Fibroblast of lung (primary cell): ENCODE results near the gene PDE8B. TPM values are rescaled to one million over a fixed set of nuclear protein-coding genes. Genes with fewer than 3 reads are reported as not detected.

ENCODE experiments used
- DNase-seq, 2 donors: peaks; one replicate each; pipeline versions ENCODE4 v3.0.0 to v3.0.0-alpha.2; 2010; ENCODE audit warnings: low read depth in 2 of 2
- H2AFZ ChIP-seq: 2 replicates; pipeline ENCODE4 v1.5.1; 2012; ENCODE audit warnings: low read length, control low read depth, inconsistent platforms
- H3K27ac ChIP-seq: 2 replicates; pipeline ENCODE4 v1.5.1; 2011; ENCODE audit warnings: low read length, control low read depth; ENCODE audit not compliant: insufficient read depth
- H3K27me3 ChIP-seq: 2 replicates; pipeline ENCODE4 v1.5.1; 2011; ENCODE audit warnings: mild to moderate bottlenecking, low read length; ENCODE audit not compliant: control insufficient read depth, insufficient read depth
- H3K36me3 ChIP-seq: 2 replicates; pipeline ENCODE4 v1.5.1; 2011; ENCODE audit warnings: low read length; ENCODE audit not compliant: control insufficient read depth, insufficient read depth
- H3K4me1 ChIP-seq: 2 replicates; pipeline ENCODE4 v1.5.1; 2011; ENCODE audit warnings: low read length; ENCODE audit not compliant: control insufficient read depth, insufficient read depth; ENCODE audit errors: extremely low read depth
- H3K4me2 ChIP-seq: 2 replicates; pipeline ENCODE4 v1.5.1; 2011; ENCODE audit warnings: low read length, control low read depth; ENCODE audit not compliant: insufficient read depth; ENCODE audit errors: extremely low read depth
- H3K4me3 ChIP-seq, 4 experiments: fragments of 200-600 bp in 1 of 4; sonication (generic) in 1 of 4; replicated peaks in 1 of 4; 2 replicates each; pipeline ENCODE4 v1.5.1; 2011 to 2016; ENCODE audit warnings: low read length in 4 of 4, low read depth in 3 of 4, mild to moderate bottlenecking in 3 of 4, control low read depth in 2 of 4, inconsistent platforms in 1 of 4, mixed read lengths in 1 of 4; ENCODE audit not compliant: insufficient read depth in 1 of 4; ENCODE audit errors: control extremely low read depth in 1 of 4
- H3K79me2 ChIP-seq: 2 replicates; pipeline ENCODE4 v1.5.1; 2012; ENCODE audit warnings: mild to moderate bottlenecking, low read length, inconsistent platforms; ENCODE audit not compliant: control insufficient read depth, insufficient read depth
- H3K9ac ChIP-seq: 2 replicates; pipeline ENCODE4 v1.5.1; 2011; ENCODE audit warnings: mild to moderate bottlenecking, low read length, control low read depth; ENCODE audit not compliant: insufficient read depth
- H3K9me3 ChIP-seq: 2 replicates; pipeline ENCODE4 v1.5.1; 2012; ENCODE audit warnings: low read depth, low read length; ENCODE audit not compliant: control insufficient read depth, insufficient read depth
- H4K20me1 ChIP-seq: 2 replicates; pipeline ENCODE4 v1.5.1; 2011; ENCODE audit warnings: low read length; ENCODE audit not compliant: control insufficient read depth, insufficient read depth; ENCODE audit errors: extremely low read depth
- CTCF ChIP-seq, 2 donors: IDR thresholded peaks in 1 of 2; conservative IDR thresholded peaks in 1 of 2; 1 replicate in 1 of 2; 2 replicates in 1 of 2; pipeline ENCODE4 v1.5.1; 2011 to 2012; ENCODE audit warnings: low read length in 2 of 2, control low read depth in 1 of 2, inconsistent platforms in 1 of 2, low read depth in 1 of 2, mild to moderate bottlenecking in 1 of 2
- EZH2 ChIP-seq: IDR thresholded peaks from 2 replicates; pipeline ENCODE4 v1.5.1; 2012; ENCODE audit warnings: low read length, control low read depth, mild to moderate bottlenecking; ENCODE audit errors: missing control alignments
- polyA plus RNA-seq, 2 donors: library from polyadenylated mRNA; depleted of rRNA in 1 of 2; stranded (reverse) in 1 of 2; unstranded in 1 of 2; fragments of >200 nt; gene quantifications; 2 replicates each; pipeline ENCODE4 v1.2.1, GENCODE V29; 2011 to 2012; ENCODE audit warnings: missing spikeins in 1 of 2
- total RNA-seq: library from RNA; depleted of rRNA; stranded (reverse); fragments of >200 nt; gene quantifications from 2 replicates; pipeline ENCODE4 v1.2.1, GENCODE V29; 2014

The PDE8B gene
- total and polyA plus RNA-seq, 2 donors (not counting 1 experiment from before 2014, with no cell fraction given): 0.17 to 0.18 TPM

GRCh38 chr5:77281969-77282336 lies 71.5 kb downstream of the PDE8B start:
- H3K4me2 ChIP-seq: peak overlapping the region; percentile 0
- TF ChIP-seq EZH2 (no peak), CTCF (conservative IDR thresholded peaks at IDR 0.05 in 1 of 2, IDR thresholded peaks at IDR 0.05 in 1 of 2; ENCODE audit: low read depth in 1 of 2, low read length in 2 of 2) (no peak)
- no peaks in the 10 kb centered on the region for H4K20me1 ChIP-seq
- H3K79me2 ChIP-seq: no peaks in the 10 kb centered on the region
- no peak overlapping the region for H3K4me3 ChIP-seq
- peaks cover 8% of the 10 kb centered on the region for H3K4me1 ChIP-seq
- H2AFZ ChIP-seq: no peak overlapping the region
- peak overlapping the region; percentile 0 for H3K27ac ChIP-seq
- H3K27me3 ChIP-seq: no peaks in the 10 kb centered on the region
- H3K36me3 ChIP-seq: no peaks in the 10 kb centered on the region
- no peaks in the 10 kb centered on the region for H3K9me3 ChIP-seq
- H3K9ac ChIP-seq: no peak overlapping the region
- no peak for DNase-seq

DNA sequence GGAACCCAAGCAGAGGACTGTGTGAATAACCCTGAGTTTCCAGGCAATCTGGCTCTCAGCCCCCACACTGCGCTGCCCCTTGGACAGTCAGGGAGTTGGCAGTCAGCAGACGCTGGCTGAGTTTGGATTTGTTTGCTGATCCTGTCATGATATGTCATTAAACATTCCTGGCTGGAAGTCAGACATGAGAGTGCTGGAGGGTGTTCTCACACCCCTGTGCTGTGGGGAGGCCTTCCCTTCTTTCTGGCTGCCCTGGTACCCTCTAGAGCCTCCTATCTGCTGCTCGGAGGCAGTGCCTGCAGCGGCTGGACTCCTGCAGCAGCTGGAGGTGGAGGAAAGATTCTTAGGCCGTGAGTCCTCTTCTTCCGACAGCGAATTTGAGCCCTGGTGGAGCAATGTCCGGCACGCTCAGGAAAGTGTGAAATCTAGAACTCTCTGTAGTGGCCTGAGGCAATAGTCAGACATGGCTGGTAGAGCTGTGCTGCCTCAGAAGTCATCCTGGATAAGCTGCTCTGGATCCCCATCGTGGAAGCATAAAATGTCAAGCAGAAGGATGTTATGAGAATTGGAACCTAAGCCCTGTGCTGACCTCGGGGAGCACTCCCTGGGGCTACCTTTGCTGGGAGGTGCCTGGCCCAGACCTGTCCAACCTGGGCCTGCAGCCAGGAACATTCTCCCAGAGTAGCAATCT lies 72.0 kb downstream of the PDE8B start:
- Histone ChIP-seq H3K27ac (peak overlapping the region; percentile 29), H3K9ac (no peak overlapping the region), H3K36me3 (no peaks in the 10 kb centered on the region), H3K4me1 (peaks cover 8% of the 10 kb centered on the region), H4K20me1 (no peaks in the 10 kb centered on the region), H2AFZ (no peak overlapping the region), H3K4me2 (peak overlapping the region; percentile 0), H3K27me3 (no peaks in the 10 kb centered on the region), H3K9me3 (no peaks in the 10 kb centered on the region), H3K4me3 (no peak overlapping the region), H3K79me2 (no peaks in the 10 kb centered on the region)
- TF ChIP-seq CTCF (conservative IDR thresholded peaks at IDR 0.05 in 1 of 2, IDR thresholded peaks at IDR 0.05 in 1 of 2; ENCODE audit: low read depth in 1 of 2, low read length in 2 of 2): peak; percentile 53 to 61
- no peak for TF ChIP-seq EZH2
- peak; percentile 50 to 79 for DNase-seq

DNA sequence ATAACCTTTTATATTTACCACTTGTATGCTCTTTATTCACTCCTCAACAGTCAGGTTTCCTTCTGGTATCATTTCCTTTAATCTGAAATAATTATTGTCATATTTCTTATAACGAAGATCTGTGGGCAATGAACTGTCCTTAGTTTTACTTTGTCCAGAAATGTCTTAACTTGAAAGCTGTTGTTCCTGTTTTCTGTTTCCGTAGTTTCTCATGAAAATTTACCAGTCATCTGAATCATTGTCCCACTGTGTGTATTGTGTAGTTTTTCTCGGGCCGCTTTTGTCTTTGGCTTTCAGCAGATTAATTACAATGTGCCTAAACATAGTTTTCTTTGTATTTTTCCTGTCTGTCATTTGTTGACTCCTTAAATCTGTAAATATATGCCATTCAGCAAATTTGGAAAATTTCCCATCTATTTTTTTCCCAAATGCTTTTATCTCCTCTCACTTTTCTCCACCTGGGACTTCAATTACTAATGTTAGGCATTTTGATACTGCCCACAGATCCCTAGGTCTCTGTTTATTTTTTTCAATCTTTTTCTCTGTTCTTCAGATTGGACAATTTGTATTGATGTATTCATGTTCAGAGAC lies 74.9 kb downstream of the PDE8B start:
- DNase-seq: no peak

More for the DNA sequence above, 74.9 kb downstream of the PDE8B start:
- Histone ChIP-seq H3K79me2 (no peaks in the 10 kb centered on the region), H3K4me1 (peaks cover 8% of the 10 kb centered on the region), H3K36me3 (no peaks in the 10 kb centered on the region), H3K27me3 (no peaks in the 10 kb centered on the region), H4K20me1 (no peaks in the 10 kb centered on the region), H2AFZ (no peak overlapping the region), H3K27ac (no peak overlapping the region), H3K4me2 (no peak overlapping the region), H3K9ac (no peak overlapping the region), H3K9me3 (no peaks in the 10 kb centered on the region), H3K4me3 (no peak overlapping the region)
- no peak for TF ChIP-seq CTCF (conservative IDR thresholded peaks at IDR 0.05 in 1 of 2, IDR thresholded peaks at IDR 0.05 in 1 of 2; ENCODE audit: low read depth in 1 of 2, low read length in 2 of 2)
- TF ChIP-seq EZH2: no peak
